SK-N-SH (cell line): ENCODE data around the gene ZSWIM8. TPM values are rescaled to one million over a fixed set of nuclear protein-coding genes. Genes with fewer than 3 reads are reported as not detected.

Experiments
- CTCF ChIA-PET: fragments of 300-600, 350-600 bp; formaldehyde crosslinking; extraction: SDS; loops from one replicate; lab custom pipeline; 2021; lab: Yijun Ruan, JAX
- POLR2A ChIA-PET: fragments of 350-600 bp; sonication (Branson Sonifier 250); formaldehyde crosslinking; extraction: SDS; loops from one replicate; lab custom pipeline; 2020; ENCODE audit warnings: antibody characterized with exemption, inconsistent platforms; lab: Yijun Ruan, JAX
- DNase-seq: peaks from one replicate; pipeline ENCODE4 v3.0.0; 2012
- H2AFZ ChIP-seq: fragments of 200-600 bp; sonication (generic); 2 replicates; pipeline ENCODE4 v1.8.1; 2016; ENCODE audit warnings: antibody characterized with exemption, mild to moderate bottlenecking, low read depth
- H3F3A ChIP-seq: fragments of 200-600 bp; sonication (generic); replicated peaks from 2 replicates; pipeline ENCODE3; 2016; ENCODE audit warnings: antibody characterized with exemption, mild to moderate bottlenecking; ENCODE audit not compliant: insufficient read depth
- H3K27ac ChIP-seq, 2 experiments: fragments of 200-500 bp in 1 of 2; fragments of 200-600 bp in 1 of 2; sonication (Bioruptor generic) in 1 of 2; sonication (generic), shearing (Covaris generic) in 1 of 2; 2 replicates each; pipeline versions ENCODE4 v1.5.1 to v1.6.1; 2014 to 2016; ENCODE audit warnings: low read depth in 2 of 2, inconsistent platforms in 1 of 2, low read length in 1 of 2, mild to moderate bottlenecking in 1 of 2, mixed read lengths in 1 of 2
- H3K27me3 ChIP-seq: fragments of 200-600 bp; sonication (generic), shearing (Covaris generic); 2 replicates; pipeline ENCODE4 v1.6.1; 2016; ENCODE audit warnings: mixed run types; ENCODE audit not compliant: insufficient read depth
- H3K36me3 ChIP-seq, 2 experiments: fragments of 200-500 bp in 1 of 2; fragments of 200-600 bp in 1 of 2; sonication (Bioruptor generic) in 1 of 2; sonication (generic) in 1 of 2; replicated peaks in 1 of 2; 2 replicates each; pipeline versions ENCODE3 to v1.5.1; 2014 to 2016; ENCODE audit warnings: low read length in 1 of 2, mild to moderate bottlenecking in 1 of 2; ENCODE audit not compliant: insufficient read depth in 2 of 2, control insufficient read depth in 1 of 2
- H3K4me1 ChIP-seq, 2 experiments: fragments of 200-500 bp in 1 of 2; fragments of 200-600 bp in 1 of 2; sonication (Bioruptor generic) in 1 of 2; sonication (generic), shearing (Covaris generic) in 1 of 2; 2 replicates each; pipeline versions ENCODE4 v1.5.1 to v1.6.1; 2014 to 2016; ENCODE audit warnings: low read depth in 1 of 2, low read length in 1 of 2, mixed run types in 1 of 2; ENCODE audit not compliant: insufficient read depth in 2 of 2, control insufficient read depth in 1 of 2
- H3K4me2 ChIP-seq: fragments of 200-600 bp; sonication (generic), shearing (Covaris generic); 2 replicates; pipeline ENCODE4 v1.6.1; 2017; ENCODE audit warnings: mixed run types
- H3K4me3 ChIP-seq, 2 experiments: fragments of 200-500 bp in 1 of 2; fragments of 200-600 bp in 1 of 2; sonication (Bioruptor generic) in 1 of 2; sonication (generic), shearing (Covaris generic) in 1 of 2; 2 replicates each; pipeline versions ENCODE4 v1.5.1 to v1.8.1; 2014 to 2016; ENCODE audit warnings: low read depth in 2 of 2, inconsistent platforms in 1 of 2, low read length in 1 of 2, mild to moderate bottlenecking in 1 of 2, mixed read lengths in 1 of 2, moderate library complexity in 1 of 2
- H3K79me2 ChIP-seq: fragments of 200-600 bp; sonication (generic); 2 replicates; pipeline ENCODE4 v1.8.1; 2017; ENCODE audit warnings: mild to moderate bottlenecking; ENCODE audit not compliant: insufficient read depth
- H3K9ac ChIP-seq: fragments of 200-600 bp; sonication (generic); 2 replicates; pipeline ENCODE4 v1.6.1; 2017; ENCODE audit warnings: mixed run types
- H3K9me2 ChIP-seq: fragments of 200-600 bp; sonication (generic); 2 replicates; pipeline ENCODE4 v1.6.1; 2017; ENCODE audit warnings: mixed run types
- H3K9me3 ChIP-seq: fragments of 200-600 bp; sonication (generic); 2 replicates; pipeline ENCODE4 v1.6.1; 2017; ENCODE audit warnings: mixed run types, mild to moderate bottlenecking, moderate library complexity
- H4K20me1 ChIP-seq: fragments of 200-600 bp; sonication (generic); 2 replicates; pipeline ENCODE4 v1.6.1; 2017; ENCODE audit warnings: mild to moderate bottlenecking, mixed run types; ENCODE audit not compliant: insufficient read depth
- CHD2 ChIP-seq: fragments of 150-350 bp; IDR thresholded peaks from 2 replicates; pipeline ENCODE4 v1.6.1; 2018; ENCODE audit warnings: low read length; ENCODE audit not compliant: partially characterized antibody
- CTCF ChIP-seq: fragments of 200-600 bp; sonication (generic); IDR thresholded peaks from 2 replicates; pipeline ENCODE4 v1.6.1; 2017; ENCODE audit warnings: antibody characterized with exemption, mild to moderate bottlenecking, moderate library complexity
- IRF3 ChIP-seq: fragments of 150-350 bp; IDR thresholded peaks from 2 replicates; pipeline ENCODE4 v1.6.1; 2016; ENCODE audit warnings: mild to moderate bottlenecking, low read depth, low read length
- REST ChIP-seq: IDR thresholded peaks from 2 replicates; pipeline ENCODE4 v1.6.1; 2012; ENCODE audit warnings: mild to moderate bottlenecking, low read depth, low read length, moderate library complexity
- TEAD4 ChIP-seq: IDR thresholded peaks from 2 replicates; pipeline ENCODE4 v1.4.0; 2012; ENCODE audit warnings: mild to moderate bottlenecking, borderline replicate concordance; ENCODE audit not compliant: insufficient read depth
- USF1 ChIP-seq: IDR thresholded peaks from 2 replicates; pipeline ENCODE4 v1.4.0; 2012; ENCODE audit warnings: low read depth, borderline replicate concordance
- USF2 ChIP-seq: fragments of 150-350 bp; IDR thresholded peaks from 2 replicates; pipeline ENCODE4 v1.6.1; 2017; ENCODE audit warnings: antibody characterized with exemption, low read length, low read depth, borderline replicate concordance
- WGBS: methylation state at CpG from one replicate; pipeline ENCODE4 v1.1.6; 2017; ENCODE audit warnings: low lambda C conversion rate; 5-methylcytosine and 5-hydroxymethylcytosine counted together
- polyA plus RNA-seq, 3 experiments: library from polyadenylated mRNA; depleted of rRNA; stranded (reverse); fragments of >200 nt; gene quantifications; 2 replicates each; pipeline ENCODE4 v1.2.3, GENCODE V29; 2012

Gene ZSWIM8
- polyA plus RNA-seq, 1 of the 3 experiments (the other 2 are of a cell fraction), result 97.3 TPM

- Histone ChIP-seq H3K27me3 (no peaks in the 10 kb centered on the region), H2AFZ (no peak overlapping the region), H4K20me1 (peaks cover 4% of the 10 kb centered on the region; the same call in 1 of the 2 replicates), H3K9me2 (no peaks in the 10 kb centered on the region), H3K9ac (no peak overlapping the region), H3K9me3 (no peaks in the 10 kb centered on the region), H3F3A (peaks cover 13% of the 10 kb centered on the region)
- ChIA-PET CTCF (interaction anchor here (1.3 kb wide), 1 partner anchor 9 kb away, joined by 3 read pairs; no protein-coding TSS in a partner anchor), POLR2A (no interaction called here)
- TF ChIP-seq TEAD4 (no peak), CTCF (no peak), CHD2 (no peak), IRF3 (no peak), USF1 (no peak), REST (no peak), USF2 (no peak)
- TF ChIP-seq, all 33 proteins: peak for 0
- Histone ChIP-seq H3K4me2 (no peak overlapping the region), H3K36me3 (peaks cover 18 to 32% of the 10 kb centered on the region in 2 experiments), H3K79me2 (peaks cover 95% of the 10 kb centered on the region), H3K27ac (no peak overlapping the region), H3K4me1 (peaks cover 12 to 15% of the 10 kb centered on the region in 2 experiments; a peak in 3 of 4 replicates), H3K4me3 (no peak overlapping the region)
- DNase-seq, result no peak
- 95% methylated on average over 3 of the region's 3 CpGs for WGBS
Observed at GRCh38 chr10:73779539-73780197, 5.7 kb upstream of the ZSWIM8 start.
